Fibroblast of the aortic adventitia (primary cell): ENCODE measurements around the gene ANKRD50. TPM values are rescaled to one million over a fixed set of nuclear protein-coding genes. Genes with fewer than 3 reads are reported as not detected.

Source experiments
- DNase-seq: peaks from one replicate; pipeline ENCODE4 v3.0.0-alpha.2; 2010; ENCODE audit warnings: low read depth
- H3K4me3 ChIP-seq: 2 replicates; pipeline ENCODE4 v1.5.1; 2011; ENCODE audit warnings: low read depth, mild to moderate bottlenecking, control low read depth, low read length, moderate library complexity
- total RNA-seq: library from RNA; depleted of rRNA; stranded (reverse); fragments of >200 nt; gene quantifications from 2 replicates; pipeline ENCODE4 v1.2.3, GENCODE V29; 2012; ENCODE audit warnings: low replicate concordance
- TF ChIP-seq, protein P1 (sequence below): IDR thresholded peaks from 2 replicates; pipeline ENCODE4 v1.5.1; 2011; ENCODE audit warnings: mild to moderate bottlenecking, low read length, control low read depth, inconsistent platforms; ENCODE audit not compliant: insufficient read depth

The ANKRD50 gene
- total RNA-seq, 1 donor: 23.4 TPM

DNA sequence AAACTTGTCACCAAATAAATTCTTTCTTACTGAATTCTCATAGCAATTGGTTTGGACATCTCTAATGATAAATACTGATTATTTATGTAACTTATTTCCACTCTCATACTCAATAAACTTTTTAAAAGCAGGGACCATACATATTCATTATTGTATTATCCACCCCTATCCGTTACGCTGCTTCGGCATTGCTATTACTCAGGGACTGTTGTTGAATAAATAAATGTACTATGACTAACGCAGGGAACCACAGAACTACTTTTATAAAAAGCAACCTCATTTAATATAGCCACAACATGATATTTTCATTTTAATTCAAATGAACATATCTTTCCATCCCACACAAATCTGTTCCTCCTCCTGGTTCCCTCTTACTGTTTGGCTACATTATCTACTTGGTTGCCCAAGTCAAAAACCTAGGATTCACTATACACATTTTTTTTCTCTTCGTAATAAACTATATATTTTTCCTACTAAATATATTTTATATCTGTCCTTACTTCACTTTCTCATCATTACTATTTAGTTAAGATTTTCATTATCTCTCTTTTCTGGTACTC is 14.9 kb upstream of the ANKRD50 start:
- no peak for DNase-seq
- TF ChIP-seq, protein P1, sequence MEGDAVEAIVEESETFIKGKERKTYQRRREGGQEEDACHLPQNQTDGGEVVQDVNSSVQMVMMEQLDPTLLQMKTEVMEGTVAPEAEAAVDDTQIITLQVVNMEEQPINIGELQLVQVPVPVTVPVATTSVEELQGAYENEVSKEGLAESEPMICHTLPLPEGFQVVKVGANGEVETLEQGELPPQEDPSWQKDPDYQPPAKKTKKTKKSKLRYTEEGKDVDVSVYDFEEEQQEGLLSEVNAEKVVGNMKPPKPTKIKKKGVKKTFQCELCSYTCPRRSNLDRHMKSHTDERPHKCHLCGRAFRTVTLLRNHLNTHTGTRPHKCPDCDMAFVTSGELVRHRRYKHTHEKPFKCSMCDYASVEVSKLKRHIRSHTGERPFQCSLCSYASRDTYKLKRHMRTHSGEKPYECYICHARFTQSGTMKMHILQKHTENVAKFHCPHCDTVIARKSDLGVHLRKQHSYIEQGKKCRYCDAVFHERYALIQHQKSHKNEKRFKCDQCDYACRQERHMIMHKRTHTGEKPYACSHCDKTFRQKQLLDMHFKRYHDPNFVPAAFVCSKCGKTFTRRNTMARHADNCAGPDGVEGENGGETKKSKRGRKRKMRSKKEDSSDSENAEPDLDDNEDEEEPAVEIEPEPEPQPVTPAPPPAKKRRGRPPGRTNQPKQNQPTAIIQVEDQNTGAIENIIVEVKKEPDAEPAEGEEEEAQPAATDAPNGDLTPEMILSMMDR: no peak
- no peak overlapping the region for H3K4me3 ChIP-seq

DNA sequence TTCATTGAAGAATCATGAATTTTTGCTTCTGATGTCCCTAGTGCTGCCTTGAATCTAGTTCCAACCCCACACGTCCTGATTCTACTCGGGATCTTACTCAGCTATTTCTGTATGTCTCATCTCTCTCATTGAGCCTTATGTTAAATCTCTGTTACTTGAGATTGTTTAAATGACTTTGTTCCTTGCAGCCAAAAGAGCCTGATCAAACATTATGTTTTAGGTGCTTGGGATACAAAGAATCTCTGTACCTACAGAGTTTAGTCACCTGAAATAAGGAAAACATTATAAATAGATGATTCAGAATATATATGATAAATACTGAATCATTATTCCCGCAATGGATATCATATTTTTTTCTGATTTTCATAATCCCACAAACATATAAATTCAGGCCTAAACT is 13.7 kb upstream of the ANKRD50 start:
- TF ChIP-seq, protein P1: no peak
- H3K4me3 ChIP-seq: no peak overlapping the region
- DNase-seq: no peak

DNA sequence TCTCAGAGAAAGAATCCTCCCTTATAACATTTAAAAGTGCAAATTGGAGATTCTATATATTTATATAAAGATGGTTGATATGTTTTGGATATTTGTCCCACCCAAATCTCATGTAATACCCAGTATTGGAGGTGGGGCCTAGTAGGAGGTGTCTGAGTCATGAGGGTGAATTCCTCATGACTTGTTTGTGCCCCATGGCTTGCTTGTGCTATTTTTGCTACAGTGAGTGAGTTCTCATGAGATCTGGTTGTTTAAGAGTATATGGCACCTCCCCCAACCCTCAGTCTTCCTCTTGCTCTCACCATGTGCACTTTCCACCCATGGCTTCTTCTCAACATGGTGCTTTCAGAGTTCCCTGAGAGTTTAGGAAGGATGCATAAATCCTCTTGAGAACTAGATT is 9.5 kb upstream of the ANKRD50 start:
- DNase-seq: peak; percentile 10
- TF ChIP-seq, protein P1: no peak
- H3K4me3 ChIP-seq: no peak overlapping the region

DNA sequence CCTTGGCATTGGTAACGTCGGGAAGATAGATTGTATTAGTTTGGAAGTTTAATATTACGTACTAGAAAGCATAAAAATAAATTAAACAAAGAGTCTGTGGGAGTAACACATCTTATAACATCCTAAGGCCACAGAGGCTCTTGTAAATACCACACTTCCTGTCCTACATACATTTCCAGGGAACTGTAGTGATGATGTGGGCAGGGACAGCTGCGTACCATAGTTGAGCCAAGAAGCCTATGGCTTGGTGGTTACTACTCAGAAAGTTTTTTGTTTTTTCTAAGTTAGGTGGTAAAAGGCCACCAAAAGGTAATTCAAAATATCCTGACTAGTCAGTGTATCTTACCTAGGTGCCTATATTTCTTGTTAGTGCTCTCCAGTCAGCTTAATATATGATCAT is 4.6 kb upstream of the ANKRD50 start:
- no peak overlapping the region for H3K4me3 ChIP-seq
- no peak for DNase-seq
- TF ChIP-seq, protein P1: no peak

DNA sequence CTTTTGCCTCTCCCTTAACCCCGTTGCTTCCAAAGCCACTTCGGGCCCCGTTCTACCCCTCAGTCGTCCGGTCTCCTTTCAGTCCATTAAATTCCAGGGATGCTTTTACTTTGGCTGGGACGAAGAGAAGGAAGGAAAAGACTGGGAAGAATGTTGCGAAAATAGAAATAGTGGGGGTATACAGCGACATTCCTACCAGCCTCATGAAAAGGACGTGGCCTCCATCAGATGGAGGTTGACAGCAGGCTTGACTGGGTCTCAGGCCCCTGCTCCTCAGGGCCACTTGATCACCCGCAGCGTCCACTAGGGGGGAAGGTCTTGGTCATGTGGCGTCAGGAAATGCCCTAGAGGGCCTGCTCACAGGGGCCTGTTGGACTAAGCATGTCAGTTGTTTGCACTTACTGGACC is 657 bp upstream of the ANKRD50 start:
- peak overlapping the region; percentile 75 for H3K4me3 ChIP-seq
- DNase-seq: peak; percentile 83
- TF ChIP-seq, protein P1: peak; percentile 63

DNA sequence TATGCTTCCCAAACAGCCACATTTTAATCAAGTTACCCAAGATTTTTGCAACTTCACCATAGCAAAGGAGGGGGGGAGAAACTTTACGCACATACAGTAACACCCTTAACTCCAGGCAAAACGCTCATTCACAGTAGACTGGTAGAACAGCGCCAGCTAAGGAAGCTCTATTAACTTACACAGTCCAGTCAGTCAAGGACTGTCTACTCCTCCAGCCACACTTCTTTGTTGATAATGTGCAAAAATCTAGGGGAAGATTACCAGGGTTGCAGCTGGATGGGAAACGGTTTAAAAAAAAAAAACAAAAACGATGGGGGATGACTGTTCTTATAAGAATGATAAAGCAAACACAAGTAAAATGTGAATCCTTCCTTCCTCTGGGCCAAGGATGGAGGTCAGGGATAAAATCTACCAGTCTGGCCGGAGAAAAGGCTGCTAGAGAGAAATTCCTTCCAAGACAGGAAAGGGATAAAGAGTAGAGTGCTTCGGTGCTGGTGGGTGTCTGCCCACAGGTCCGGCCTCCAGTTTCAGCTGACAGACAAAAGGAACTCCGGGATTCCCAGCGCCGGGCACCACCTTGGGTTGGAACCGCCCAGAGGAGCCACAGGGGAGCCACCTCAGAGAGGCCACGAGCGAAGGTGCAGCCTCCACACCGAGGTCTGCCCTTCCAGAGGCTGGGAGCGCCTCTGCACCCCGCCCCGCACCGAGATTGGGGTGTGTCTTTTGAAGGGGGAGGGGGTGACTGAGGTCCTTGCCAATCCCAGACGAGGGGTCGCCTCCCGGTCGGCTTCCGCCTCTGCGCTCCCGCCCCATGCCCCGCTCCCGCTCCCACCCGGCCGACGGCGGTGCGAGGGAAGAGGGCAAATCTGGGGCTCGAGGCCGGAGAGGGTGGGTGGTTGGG is 811 bp downstream of the ANKRD50 start:
- TF ChIP-seq, protein P1: peak; percentile 37
- peak overlapping the region; percentile 85 for H3K4me3 ChIP-seq
- DNase-seq: peak; percentile 76
